GM06990 (cell line): Measurements from ENCODE around the gene SLC25A41.
A peak's percentile ranks its signal among the peaks of the same experiment; 100 is the strongest.

ENCODE experiments used
- DNase-seq: peaks from one replicate; pipeline ENCODE4 v3.0.0-alpha.2; 2011; ENCODE audit not compliant: insufficient read length; ENCODE audit errors: extremely low read depth
- H3K27me3 ChIP-seq: replicated peaks from 2 replicates; pipeline ENCODE4 v1.6.0; 2011; ENCODE audit warnings: low read length; ENCODE audit not compliant: control insufficient read depth, insufficient read depth
- H3K36me3 ChIP-seq: 2 replicates; pipeline ENCODE4 v1.5.1; 2011; ENCODE audit warnings: low read length; ENCODE audit not compliant: control insufficient read depth, insufficient read depth
- H3K4me3 ChIP-seq: replicated peaks from 2 replicates; pipeline ENCODE4 v1.5.1; 2011; ENCODE audit warnings: low read depth, mild to moderate bottlenecking, control low read depth, low read length
- TF ChIP-seq, protein P1 (sequence below): IDR thresholded peaks from 2 replicates; pipeline ENCODE4 v1.5.1; 2011; ENCODE audit warnings: low read length, control low read depth, mild to moderate bottlenecking, inconsistent platforms; ENCODE audit not compliant: insufficient read depth, poor library complexity, severe bottlenecking

Gene SLC25A41

DNA sequence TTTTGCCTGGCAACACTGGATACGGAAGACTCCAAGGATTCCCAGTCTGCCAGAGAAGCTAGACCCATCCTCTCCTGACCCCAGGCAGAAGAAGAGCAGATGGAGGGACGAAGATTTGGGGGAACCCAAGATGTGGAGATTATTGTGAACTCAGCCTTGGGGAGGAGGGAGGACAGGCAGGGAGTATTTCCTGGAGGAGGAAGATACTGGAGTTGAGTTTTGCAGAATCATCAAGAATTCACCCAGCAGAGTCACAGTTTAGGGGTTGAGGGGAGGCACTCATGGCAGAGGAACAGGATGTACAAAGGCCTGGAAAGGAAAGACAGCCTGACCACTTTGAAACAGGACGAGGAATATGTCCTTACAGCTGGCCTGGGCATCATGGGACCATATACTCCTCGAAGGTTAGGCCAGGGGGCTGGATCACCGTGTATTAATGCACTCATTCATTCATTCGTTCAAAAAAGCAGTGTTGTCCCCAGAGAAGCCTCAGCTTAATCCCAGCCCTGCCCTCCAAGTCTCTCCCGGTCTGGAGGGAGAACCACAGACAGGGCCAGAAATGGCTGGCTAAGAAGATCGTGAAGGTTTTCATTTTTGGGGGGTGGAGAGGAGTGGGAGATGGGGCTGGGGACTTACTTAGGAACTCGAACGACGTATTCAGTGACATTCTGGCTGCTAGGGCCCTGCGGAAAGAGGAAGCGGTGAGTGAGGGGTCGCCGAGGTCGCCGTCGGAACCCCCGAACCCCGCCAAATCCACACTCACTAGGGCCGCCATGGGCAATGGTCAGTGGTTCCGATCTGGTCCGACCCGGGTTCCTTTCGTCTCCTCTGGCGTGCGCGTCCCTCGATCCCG, 41.1 kb downstream of the SLC25A41 start:
- Histone ChIP-seq H3K4me3 (peak overlapping the region; percentile 87), H3K27me3 (no peaks in the 10 kb centered on the region), H3K36me3 (peaks cover 17% of the 10 kb centered on the region)
- DNase-seq: no peak
- TF ChIP-seq, protein P1, sequence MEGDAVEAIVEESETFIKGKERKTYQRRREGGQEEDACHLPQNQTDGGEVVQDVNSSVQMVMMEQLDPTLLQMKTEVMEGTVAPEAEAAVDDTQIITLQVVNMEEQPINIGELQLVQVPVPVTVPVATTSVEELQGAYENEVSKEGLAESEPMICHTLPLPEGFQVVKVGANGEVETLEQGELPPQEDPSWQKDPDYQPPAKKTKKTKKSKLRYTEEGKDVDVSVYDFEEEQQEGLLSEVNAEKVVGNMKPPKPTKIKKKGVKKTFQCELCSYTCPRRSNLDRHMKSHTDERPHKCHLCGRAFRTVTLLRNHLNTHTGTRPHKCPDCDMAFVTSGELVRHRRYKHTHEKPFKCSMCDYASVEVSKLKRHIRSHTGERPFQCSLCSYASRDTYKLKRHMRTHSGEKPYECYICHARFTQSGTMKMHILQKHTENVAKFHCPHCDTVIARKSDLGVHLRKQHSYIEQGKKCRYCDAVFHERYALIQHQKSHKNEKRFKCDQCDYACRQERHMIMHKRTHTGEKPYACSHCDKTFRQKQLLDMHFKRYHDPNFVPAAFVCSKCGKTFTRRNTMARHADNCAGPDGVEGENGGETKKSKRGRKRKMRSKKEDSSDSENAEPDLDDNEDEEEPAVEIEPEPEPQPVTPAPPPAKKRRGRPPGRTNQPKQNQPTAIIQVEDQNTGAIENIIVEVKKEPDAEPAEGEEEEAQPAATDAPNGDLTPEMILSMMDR: no peak

DNA sequence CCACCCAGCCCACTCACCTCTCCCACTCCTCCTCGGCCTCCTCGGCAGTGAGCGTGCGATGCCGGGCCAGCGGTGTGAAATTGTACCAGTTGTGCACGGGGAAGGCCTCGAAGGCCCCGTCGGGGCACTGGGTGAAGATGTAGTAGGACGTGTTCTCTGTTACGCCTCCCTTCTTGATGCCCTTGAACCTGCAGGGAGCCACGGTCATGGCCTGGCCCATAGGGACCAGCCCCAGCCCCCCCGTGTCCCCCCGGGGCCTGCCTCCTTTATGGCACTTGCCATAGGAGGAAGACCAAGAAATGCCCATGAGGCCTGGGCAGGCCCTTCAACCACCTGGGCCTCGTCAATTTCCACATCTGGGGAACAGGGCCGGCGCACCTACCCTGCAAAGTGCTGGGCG, 46.2 kb downstream of the SLC25A41 start:
- no peaks in the 10 kb centered on the region for H3K27me3 ChIP-seq
- DNase-seq: no peak
- H3K36me3 ChIP-seq: peaks cover 39% of the 10 kb centered on the region
- TF ChIP-seq, protein P1: no peak
- no peak overlapping the region for H3K4me3 ChIP-seq

DNA sequence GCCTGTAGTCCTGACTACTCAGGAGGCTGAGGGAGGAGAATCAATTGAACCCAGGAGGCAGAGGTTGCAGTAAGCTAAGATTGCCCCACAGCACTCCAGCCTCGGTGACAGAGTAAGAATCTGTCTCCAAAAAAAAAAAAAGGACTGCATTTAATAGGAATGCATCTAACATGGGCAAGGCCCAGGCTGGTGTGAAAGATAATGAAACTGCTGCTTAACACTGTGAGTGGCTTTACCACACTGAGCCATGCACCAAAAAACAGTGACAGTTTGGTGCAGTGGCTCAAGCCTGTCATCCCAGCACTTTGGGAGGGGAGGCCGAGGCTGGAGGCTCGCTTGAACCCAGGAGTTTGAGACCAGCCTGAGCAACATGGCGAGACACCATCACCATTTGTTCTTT, 49.2 kb downstream of the SLC25A41 start:
- H3K36me3 ChIP-seq: peaks cover 55% of the 10 kb centered on the region
- DNase-seq: no peak
- no peaks in the 10 kb centered on the region for H3K27me3 ChIP-seq
- H3K4me3 ChIP-seq: no peak overlapping the region
- TF ChIP-seq, protein P1: no peak

DNA sequence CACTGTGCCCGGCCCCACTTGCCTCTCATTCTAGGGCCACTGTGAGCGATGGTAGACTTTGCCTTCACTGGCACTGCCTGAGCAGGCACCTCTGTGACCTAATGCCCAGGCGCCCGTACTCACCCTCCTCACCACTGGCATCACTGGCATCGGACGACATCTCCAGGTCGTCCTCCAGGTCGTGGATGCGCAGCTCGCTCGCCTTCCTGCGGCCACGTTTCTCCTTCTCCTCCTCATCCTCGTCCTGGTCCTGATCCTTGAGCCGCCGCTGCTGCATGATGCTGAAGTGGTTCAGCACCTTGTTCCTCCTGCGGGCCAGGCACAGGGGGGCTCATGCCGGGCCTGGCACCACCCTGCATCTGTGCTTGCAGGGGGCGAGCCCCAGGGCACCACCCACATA, 50.4 kb downstream of the SLC25A41 start:
- TF ChIP-seq, protein P1: no peak
- no peak for DNase-seq
- Histone ChIP-seq H3K36me3 (peaks cover 47% of the 10 kb centered on the region), H3K4me3 (no peak overlapping the region), H3K27me3 (no peaks in the 10 kb centered on the region)

DNA sequence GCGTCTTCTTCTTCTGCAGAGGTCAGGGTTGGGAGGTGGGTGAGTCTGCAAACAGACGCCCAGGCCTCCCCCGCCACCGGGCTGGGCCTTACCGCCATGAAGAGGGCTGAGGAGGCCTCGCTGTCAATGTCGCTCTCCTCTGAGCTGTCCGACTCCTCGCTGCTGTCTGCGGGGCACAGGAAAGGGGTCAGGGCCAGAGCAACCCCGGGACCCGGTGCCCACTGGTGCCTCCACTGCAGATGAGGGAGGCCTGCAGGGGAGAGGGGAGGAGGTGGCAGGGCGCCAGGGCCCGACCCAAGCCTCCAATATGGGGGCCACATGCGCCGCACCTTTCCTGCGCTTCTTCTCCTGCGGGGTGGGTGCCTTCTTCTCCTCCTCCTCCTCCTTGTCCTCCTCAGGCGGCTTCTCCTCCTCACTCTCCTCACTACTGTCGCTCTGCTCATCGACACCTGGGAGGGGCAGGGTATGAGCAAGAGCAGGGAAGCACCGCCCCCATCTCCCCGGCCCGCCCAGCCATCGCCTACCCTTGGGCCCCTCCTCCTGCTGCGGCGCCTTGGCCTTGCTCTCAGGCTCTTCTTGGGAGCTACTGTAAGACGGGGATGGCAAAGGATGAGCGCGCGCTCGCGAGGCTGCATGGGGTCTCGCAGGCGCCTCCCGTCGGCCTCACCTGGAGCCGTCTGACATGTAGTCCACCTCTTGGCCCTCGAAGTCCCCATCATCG, 52.4 kb downstream of the SLC25A41 start:
- no peak overlapping the region for H3K4me3 ChIP-seq
- H3K27me3 ChIP-seq: no peaks in the 10 kb centered on the region
- TF ChIP-seq, protein P1: no peak
- peaks cover 35% of the 10 kb centered on the region for H3K36me3 ChIP-seq
- DNase-seq: no peak
